PC-3 (cell line): ENCODE measurements around the gene DHRS4.
"Not testable (repeated sequence)": the region's sequence is repeated elsewhere in the genome, so short reads cannot be mapped to it uniquely, and the experiment has no call there.

ENCODE experiments used
- CTCF ChIP-seq: fragments of 300-600 bp; sonication (generic); conservative IDR thresholded peaks from 2 replicates; pipeline ENCODE4 v1.5.1; 2017; ENCODE audit warnings: antibody characterized with exemption, low read depth, mild to moderate bottlenecking, low read length
- EZH2 ChIP-seq: fragments of 300-600 bp; sonication (generic); IDR thresholded peaks from one replicate; pipeline ENCODE4 v1.6.1; 2017; ENCODE audit warnings: antibody characterized with exemption, mild to moderate bottlenecking, low read length; ENCODE audit not compliant: unreplicated experiment
- EZH2phosphoT487 ChIP-seq: fragments of 300-600 bp; sonication (generic); IDR thresholded peaks from 2 replicates; pipeline ENCODE4 v1.6.1; 2018; ENCODE audit warnings: mild to moderate bottlenecking, antibody characterized with exemption, low read length, borderline replicate concordance

DNA sequence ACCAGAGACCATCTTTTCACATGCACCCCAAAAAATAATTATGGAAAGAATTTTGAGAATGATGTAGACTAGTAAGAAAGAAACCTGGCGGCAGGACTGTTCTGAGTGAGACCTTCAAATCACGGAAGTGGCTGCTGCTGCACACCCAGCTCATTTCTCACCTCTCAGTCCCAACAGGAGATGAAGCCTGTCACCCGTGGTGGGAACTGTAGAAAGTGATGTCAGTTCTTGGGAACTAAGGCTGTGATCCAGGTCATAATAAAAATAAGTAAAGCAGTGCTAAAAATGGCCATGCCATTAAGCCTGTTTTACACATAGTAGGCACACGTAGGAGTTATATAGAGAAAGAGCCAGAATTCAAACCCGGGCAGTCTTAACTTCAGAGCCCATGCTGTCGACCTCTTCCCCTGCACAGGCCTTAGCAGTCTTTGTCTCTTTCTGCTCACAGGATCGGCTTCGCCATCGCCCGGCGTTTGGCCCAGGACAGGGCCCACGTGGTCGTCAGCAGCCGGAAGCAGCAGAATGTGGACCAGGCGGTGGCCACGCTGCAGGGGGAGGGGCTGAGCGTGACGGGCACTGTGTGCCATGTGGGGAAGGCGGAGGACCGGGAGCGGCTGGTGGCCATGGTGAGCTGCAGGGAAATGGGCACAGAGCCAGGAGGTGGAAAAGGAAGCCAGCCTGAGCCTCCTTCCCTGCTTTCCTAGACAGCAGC is 36.3 kb downstream of the DHRS4 start:
- TF ChIP-seq CTCF, EZH2, EZH2phosphoT487: not testable (repeated sequence)
